ENCODE results near the gene ZNF597. TPM values are rescaled to one million over a fixed set of nuclear protein-coding genes. Genes with fewer than 3 reads are reported as not detected.
A peak's percentile ranks its signal among the peaks of the same experiment; 100 is the strongest.

Gene ZNF597
- total RNA-seq, 1 experiment from 2014 or later = 3.5 TPM

DNA sequence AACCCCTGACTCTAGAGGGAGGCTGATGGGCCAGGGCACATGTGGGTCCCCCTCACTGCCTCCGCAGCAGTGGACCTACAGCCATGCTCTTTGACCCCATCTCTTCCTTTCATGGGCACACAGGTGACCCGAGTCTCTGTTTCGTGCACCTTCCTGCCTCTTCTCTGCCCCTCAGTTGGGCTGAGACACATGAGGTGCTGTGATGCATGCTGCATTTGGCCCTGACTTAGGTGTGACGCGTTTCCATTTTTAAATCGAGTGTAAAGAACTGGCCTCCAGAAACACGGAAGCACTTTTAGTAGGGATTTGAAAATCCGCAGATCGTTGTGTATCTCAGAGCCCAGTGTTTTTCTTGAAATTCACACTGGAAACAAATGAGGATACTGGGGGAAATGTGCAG lies 27.4 kb upstream of the ZNF597 start:
- Mint-ChIP-seq H3K4me1 (peaks cover 28 to 35% of the 10 kb centered on the region in 2 experiments), H3K36me3 (ENCODE audit: insufficient read depth in 1 of 3, low read depth in 3 of 3) (peaks cover 11 to 20% (median 15%) of the 10 kb centered on the region in 3 experiments; a peak in 5 of 7 replicates), H3K4me3 (peak overlapping the region in 1 of 2 experiments; percentile 23; a peak in 1 of 5 replicates), H3K27me3 (ENCODE audit: low read depth) (no peaks in the 10 kb centered on the region), H3K27ac (peak overlapping the region in 1 of 3 experiments; percentile 57; a peak in 2 of 7 replicates), H3K9me3 (no peaks in the 10 kb centered on the region)
- Histone ChIP-seq H4K91ac (ENCODE audit: insufficient read length, low read depth, low read length) (no peak overlapping the region), H3K56ac (ENCODE audit: insufficient read length, low read depth, low read length) (no peak overlapping the region), H3K4me1 (ENCODE audit: insufficient read depth, low read length) (no peaks in the 10 kb centered on the region; the same call in 1 of the 2 replicates), H3K9me3 (ENCODE audit: control insufficient read depth, low read depth, low read length) (no peaks in the 10 kb centered on the region), H2AK5ac (ENCODE audit: insufficient read length, low read length) (no peak overlapping the region), H2AFZ (ENCODE audit: low read length) (no peak overlapping the region), H3K4me2 (ENCODE audit: insufficient read depth, insufficient read length, low read length) (no peak overlapping the region), H2BK15ac (ENCODE audit: low read depth, low read length) (no peak overlapping the region), H3K79me1 (ENCODE audit: insufficient read depth, low read depth, low read length, poor library complexity, severe bottlenecking) (peaks cover 12% of the 10 kb centered on the region), H3K27ac (ENCODE audit: insufficient read length, low read depth, low read length) (no peak overlapping the region), H3K4ac (ENCODE audit: low read depth, low read length) (no peak overlapping the region), H2BK12ac (ENCODE audit: insufficient read length, low read depth, low read length) (no peak overlapping the region), H4K5ac (ENCODE audit: insufficient read length, low read depth, low read length) (no peak overlapping the region), H2BK20ac (ENCODE audit: low read depth, low read length, poor library complexity, severe bottlenecking) (no peak overlapping the region), H4K8ac (replicated peaks; ENCODE audit: insufficient read length, low read depth, low read length) (no peak overlapping the region), H3K23me2 (ENCODE audit: insufficient read length, low read depth, low read length, poor library complexity, severe bottlenecking) (no peaks in the 10 kb centered on the region), H3K23ac (ENCODE audit: insufficient read length, low read depth, low read length) (no peak overlapping the region), H4K20me1 (ENCODE audit: control insufficient read depth, insufficient read depth, insufficient read length) (no peaks in the 10 kb centered on the region), H2BK120ac (ENCODE audit: low read depth, low read length, poor library complexity, severe bottlenecking) (no peak overlapping the region), H3K18ac (ENCODE audit: insufficient read length, low read depth, low read length) (no peak overlapping the region), H3K27me3 (ENCODE audit: insufficient read depth, low read length) (no peaks in the 10 kb centered on the region), H3K14ac (ENCODE audit: insufficient read depth, low read length) (no peak overlapping the region; the same call in 1 of the 2 replicates), H2BK5ac (ENCODE audit: insufficient read length, low read length) (no peak overlapping the region), H3T11ph (ENCODE audit: low read length) (no peak overlapping the region), H3K9ac (ENCODE audit: extremely low read depth, insufficient read length, low read length) (no peak overlapping the region), H3K79me2 (ENCODE audit: insufficient read depth, low read length) (peaks cover 26% of the 10 kb centered on the region; the same call in 1 of the 2 replicates)
- TF ChIP-seq, protein P1, sequence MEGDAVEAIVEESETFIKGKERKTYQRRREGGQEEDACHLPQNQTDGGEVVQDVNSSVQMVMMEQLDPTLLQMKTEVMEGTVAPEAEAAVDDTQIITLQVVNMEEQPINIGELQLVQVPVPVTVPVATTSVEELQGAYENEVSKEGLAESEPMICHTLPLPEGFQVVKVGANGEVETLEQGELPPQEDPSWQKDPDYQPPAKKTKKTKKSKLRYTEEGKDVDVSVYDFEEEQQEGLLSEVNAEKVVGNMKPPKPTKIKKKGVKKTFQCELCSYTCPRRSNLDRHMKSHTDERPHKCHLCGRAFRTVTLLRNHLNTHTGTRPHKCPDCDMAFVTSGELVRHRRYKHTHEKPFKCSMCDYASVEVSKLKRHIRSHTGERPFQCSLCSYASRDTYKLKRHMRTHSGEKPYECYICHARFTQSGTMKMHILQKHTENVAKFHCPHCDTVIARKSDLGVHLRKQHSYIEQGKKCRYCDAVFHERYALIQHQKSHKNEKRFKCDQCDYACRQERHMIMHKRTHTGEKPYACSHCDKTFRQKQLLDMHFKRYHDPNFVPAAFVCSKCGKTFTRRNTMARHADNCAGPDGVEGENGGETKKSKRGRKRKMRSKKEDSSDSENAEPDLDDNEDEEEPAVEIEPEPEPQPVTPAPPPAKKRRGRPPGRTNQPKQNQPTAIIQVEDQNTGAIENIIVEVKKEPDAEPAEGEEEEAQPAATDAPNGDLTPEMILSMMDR (conservative IDR thresholded peaks at IDR 0.05) = no peak
- WGBS (ENCODE audit: extremely low coverage, insufficient read length, low lambda C conversion rate) = no CpG with 5 or more reads among the region's 9 CpGs
- DNase-seq = no peak

Measured in H9 (cell line).